Measurements from ENCODE around the gene KBTBD3.
A peak's percentile ranks its signal among the peaks of the same experiment; 100 is the strongest.
"Not testable (repeated sequence)": the region's sequence is repeated elsewhere in the genome, so short reads cannot be mapped to it uniquely, and the experiment has no call there.

KBTBD3 gene

GRCh38 chr11:106061954-106062949 is 14.9 kb downstream of the KBTBD3 start:
- DNase-seq (ENCODE audit: low read depth, low spot score), result no peak

- no peak for DNase-seq (ENCODE audit: low read depth, low spot score)
Measured at GRCh38 chr11:106061249-106061784, 15.8 kb downstream of the KBTBD3 start.

DNA sequence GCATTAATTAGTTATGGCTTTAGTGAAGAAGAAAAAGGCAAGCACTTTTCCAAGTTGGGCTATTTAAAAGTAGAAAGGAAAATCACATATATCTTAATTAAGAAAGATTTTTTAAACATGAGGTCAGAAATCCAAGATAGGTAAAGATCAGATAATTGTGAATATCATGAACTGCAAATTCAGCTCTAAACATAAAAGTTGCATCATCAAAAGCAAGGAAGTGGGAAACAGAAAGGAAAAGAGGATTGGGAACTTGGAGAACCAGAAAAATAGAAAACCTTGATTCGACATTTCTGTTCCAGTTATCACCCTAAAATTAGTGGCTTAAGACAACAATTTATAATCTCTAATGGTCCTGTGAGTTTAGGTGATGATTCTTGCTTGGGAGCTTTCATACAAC is 17.5 kb downstream of the KBTBD3 start:
- no peak for DNase-seq (ENCODE audit: low read depth, low spot score)

GRCh38 chr11:106058377-106058776 is 18.8 kb downstream of the KBTBD3 start:
- not testable (repeated sequence) for DNase-seq (ENCODE audit: low read depth, low spot score)

GRCh38 chr11:106051103-106051502 is 26.0 kb downstream of the KBTBD3 start:
- no peak for DNase-seq (ENCODE audit: low read depth, low spot score)

DNA sequence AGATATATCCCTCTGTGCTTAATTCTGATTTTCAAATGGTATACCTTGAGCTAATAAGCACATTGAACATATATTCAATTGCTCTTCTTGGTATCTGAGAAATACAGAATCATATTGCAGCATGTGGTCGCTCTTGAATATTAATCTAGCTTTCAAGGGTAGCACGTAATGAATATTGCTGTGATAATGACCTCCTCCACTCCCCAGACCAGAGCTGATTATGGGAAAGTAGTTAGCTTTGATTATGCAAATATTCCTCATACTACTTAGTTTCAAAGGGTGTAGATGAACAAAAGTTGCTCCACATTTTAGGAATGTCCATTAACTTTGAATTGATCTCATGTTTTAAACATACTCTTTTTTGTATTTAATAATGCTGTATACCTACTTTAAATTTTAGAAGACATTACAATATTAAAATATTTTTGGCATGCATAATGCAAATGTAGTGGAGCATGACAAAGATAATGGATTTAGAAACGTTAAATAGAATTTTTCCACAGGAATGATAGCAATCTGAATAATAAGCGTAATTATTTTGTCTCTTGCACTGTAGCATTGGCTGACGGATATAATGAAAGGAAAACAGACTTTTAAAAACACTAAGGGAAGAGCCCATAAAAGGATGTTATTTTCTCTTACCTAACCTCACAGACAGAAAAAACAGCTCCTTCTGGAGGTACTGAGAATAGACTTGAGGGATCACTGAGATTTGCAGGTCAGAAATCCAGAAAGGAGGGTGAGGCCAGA is 27.2 kb downstream of the KBTBD3 start:
- no peak for DNase-seq (ENCODE audit: low read depth, low spot score)

GRCh38 chr11:106047631-106048030 is 29.5 kb downstream of the KBTBD3 start:
- DNase-seq (ENCODE audit: low read depth, low spot score), result no peak

DNA sequence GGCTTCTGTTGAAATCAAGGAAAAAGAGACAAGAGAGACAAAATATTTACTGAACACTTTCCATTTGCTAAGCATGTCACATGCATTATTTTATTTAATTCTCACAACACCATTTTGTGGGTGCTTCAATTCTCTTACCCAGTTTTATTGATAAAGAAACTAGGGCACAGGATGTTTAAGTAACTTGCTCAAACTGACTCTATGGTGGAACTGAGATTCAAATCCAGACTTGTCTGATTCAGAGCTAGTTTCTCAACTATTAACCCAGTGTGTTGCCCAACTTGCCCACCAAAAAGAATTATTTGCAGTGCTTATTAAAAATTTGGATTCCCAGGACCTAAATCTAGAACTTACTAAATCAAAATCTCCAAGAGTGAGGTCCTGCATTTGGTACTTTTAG is 33.6 kb downstream of the KBTBD3 start:
- DNase-seq (ENCODE audit: low read depth, low spot score), result no peak

- DNase-seq (ENCODE audit: low read depth, low spot score), result no peak
Measured at GRCh38 chr11:106032861-106033260, 44.3 kb downstream of the KBTBD3 start.

DNA sequence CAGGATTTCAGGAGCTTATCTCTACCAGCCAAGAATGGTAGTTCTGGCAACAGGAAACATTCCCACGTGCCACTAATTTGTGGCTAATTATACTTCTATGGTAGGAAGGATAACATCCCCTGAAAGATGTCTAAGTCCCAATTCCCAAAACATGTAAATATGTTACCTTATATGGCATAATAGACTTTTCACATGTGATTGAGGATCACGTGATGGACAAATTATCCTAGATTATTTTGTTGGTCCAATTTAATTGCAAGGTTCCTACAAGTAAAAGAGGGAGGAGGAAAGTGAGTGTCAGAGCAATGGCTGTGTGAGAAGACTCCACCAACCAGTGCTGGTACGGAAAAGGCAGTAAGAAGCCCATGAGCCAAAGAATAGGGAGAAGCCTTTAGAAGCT is 45.2 kb downstream of the KBTBD3 start:
- no peak for DNase-seq (ENCODE audit: low read depth, low spot score)

- DNase-seq (ENCODE audit: low read depth, low spot score), result no peak
Measured at GRCh38 chr11:106031202-106031810, 45.8 kb downstream of the KBTBD3 start.

DNA sequence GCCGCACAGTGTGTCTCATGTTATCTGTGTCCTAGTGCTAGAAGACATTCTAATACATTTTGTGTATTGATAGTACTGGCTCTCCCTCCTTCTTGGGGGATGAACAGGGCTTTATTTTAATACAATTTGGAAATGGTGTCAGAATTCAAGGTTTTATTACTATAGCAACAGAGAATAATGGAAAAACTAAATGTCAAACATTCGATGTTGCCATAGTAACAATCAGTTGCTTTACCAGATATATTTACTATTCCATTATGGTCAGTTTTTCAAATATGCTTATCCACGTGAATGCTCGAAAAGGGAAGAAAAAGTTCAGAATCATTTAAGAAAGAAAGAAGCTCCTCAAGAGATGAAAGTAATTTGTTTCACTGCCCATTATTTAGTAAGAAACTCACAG is 46.5 kb downstream of the KBTBD3 start:
- DNase-seq (ENCODE audit: low read depth, low spot score), result no peak

DNA sequence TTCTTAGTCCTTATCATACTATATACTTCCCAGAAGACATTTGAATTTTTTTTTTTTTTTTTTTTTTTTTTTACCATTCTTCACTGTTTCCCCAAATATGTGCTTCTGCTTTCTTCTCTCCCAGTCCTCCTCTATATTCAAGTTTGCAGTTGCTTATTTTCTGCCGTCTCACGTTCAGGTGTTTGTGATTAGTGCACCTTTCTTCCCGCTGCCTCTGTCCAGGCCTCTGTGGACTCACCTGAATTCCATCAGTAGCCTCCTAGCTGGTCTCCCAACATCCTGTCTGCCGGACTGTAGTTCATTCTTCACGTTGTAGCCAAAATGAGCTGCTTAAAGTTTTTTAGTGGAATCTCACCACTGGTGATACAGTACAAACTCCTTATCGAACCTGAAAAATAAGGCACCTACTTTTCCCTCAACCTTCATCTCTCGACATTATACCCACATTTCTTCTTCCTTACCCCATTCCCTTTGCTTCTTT is 54.3 kb downstream of the KBTBD3 start:
- DNase-seq (ENCODE audit: low read depth, low spot score), result no peak

GRCh38 chr11:106021967-106022794 is 55.0 kb downstream of the KBTBD3 start, which contains the start of gene MSANTD4:
MSANTD4 (minus strand) TSS chr11:106022240; CDS start chr11:106010917, 11,323 bp downstream.
- DNase-seq (ENCODE audit: low read depth, low spot score), result peak; percentile 91

- no peak for DNase-seq (ENCODE audit: low read depth, low spot score)
Measured at GRCh38 chr11:106021181-106021966, 55.8 kb downstream of the KBTBD3 start.

GRCh38 chr11:106017093-106017492 is 60.1 kb downstream of the KBTBD3 start:
- no peak for DNase-seq (ENCODE audit: low read depth, low spot score)

DNA sequence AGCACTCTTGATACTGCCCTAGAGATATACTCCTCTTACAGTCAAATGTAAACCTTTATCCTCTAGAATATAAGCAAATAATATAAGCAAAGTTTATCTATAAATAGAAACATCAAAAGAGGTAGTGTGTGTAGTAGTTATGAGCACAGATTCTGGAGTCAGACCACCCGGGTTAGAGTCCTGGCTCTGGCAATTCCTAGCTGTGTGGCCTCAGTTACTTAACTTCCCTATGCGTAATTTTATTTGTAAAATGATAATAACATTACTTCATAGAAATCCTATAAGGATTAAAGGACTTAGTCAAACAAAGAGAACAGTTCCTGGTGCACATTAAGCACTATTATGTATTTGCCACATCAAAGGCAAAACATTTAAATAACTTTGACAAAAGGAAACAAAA is 62.1 kb downstream of the KBTBD3 start:
- DNase-seq (ENCODE audit: low read depth, low spot score), result no peak

GRCh38 chr11:106014620-106015019 is 62.5 kb downstream of the KBTBD3 start:
- no peak for DNase-seq (ENCODE audit: low read depth, low spot score)

- DNase-seq (ENCODE audit: low read depth, low spot score), result no peak
Measured at GRCh38 chr11:106014035-106014434, 63.1 kb downstream of the KBTBD3 start.

DNA sequence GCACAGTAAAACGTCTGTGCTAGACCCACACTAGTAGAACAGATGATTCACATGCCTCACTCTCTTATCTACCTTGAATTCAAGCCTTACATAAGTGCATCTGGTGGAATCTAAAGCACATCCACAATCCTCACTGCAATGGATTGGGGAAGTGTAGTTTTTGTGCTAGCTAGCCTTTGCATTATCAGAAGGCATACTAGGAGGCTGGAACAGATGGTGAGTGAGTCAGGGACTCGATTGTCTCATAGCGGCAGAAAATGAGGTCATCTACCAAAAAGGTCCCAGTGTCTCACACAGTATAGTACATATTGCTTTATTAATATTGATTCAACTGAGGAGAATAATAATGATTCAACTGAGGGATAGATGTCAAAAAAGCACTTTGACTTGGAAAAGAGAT is 64.4 kb downstream of the KBTBD3 start:
- DNase-seq (ENCODE audit: low read depth, low spot score), result no peak

Data from activated CD4-positive, CD25-positive, alpha-beta regulatory T cell treated with anti-CD3 and anti-CD28 coated beads, Interleukin-2, amount 50 U/mL, for 16 hours (primary cell).